ENCODE results near the gene ADGRB3. TPM values are rescaled to one million over a fixed set of nuclear protein-coding genes. Genes with fewer than 3 reads are reported as not detected.

ADGRB3 gene
- total and polyA plus RNA-seq, 7 donors: 0.10 to 0.39 (median 0.21) TPM; not detected in 1

- TF ChIP-seq, protein P1, sequence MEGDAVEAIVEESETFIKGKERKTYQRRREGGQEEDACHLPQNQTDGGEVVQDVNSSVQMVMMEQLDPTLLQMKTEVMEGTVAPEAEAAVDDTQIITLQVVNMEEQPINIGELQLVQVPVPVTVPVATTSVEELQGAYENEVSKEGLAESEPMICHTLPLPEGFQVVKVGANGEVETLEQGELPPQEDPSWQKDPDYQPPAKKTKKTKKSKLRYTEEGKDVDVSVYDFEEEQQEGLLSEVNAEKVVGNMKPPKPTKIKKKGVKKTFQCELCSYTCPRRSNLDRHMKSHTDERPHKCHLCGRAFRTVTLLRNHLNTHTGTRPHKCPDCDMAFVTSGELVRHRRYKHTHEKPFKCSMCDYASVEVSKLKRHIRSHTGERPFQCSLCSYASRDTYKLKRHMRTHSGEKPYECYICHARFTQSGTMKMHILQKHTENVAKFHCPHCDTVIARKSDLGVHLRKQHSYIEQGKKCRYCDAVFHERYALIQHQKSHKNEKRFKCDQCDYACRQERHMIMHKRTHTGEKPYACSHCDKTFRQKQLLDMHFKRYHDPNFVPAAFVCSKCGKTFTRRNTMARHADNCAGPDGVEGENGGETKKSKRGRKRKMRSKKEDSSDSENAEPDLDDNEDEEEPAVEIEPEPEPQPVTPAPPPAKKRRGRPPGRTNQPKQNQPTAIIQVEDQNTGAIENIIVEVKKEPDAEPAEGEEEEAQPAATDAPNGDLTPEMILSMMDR (IDR thresholded peaks at IDR 0.05): no peak
- H3K4me3 ChIP-seq: no peak overlapping the region
- H3K4me1 ChIP-seq: no peaks in the 10 kb centered on the region
- ATAC-seq (no peak), DNase-seq (no peak)
- no peak overlapping the region for H3K27ac ChIP-seq
- H3K27me3 ChIP-seq (ENCODE audit: insufficient read depth in 3 of 3, low read length in 2 of 3): no peaks in the 10 kb centered on the region
- 65 to 80% (median 66%) methylated on average over 2 of the region's 2 CpGs for WGBS, 3 donors
- H3K9me3 ChIP-seq: peaks cover 1% of the 10 kb centered on the region
- intact Hi-C loops (cut with DNase I): no loop called here
- H3K36me3 ChIP-seq (ENCODE audit: insufficient read depth in 1 of 2, low read depth in 1 of 2): no peaks in the 10 kb centered on the region
Measured at GRCh38 chr6:69305456-69305855, 670.4 kb downstream of the ADGRB3 start.

GRCh38 chr6:69308584-69308983, 673.5 kb downstream of the ADGRB3 start:
- Histone ChIP-seq H3K4me3 (no peak overlapping the region), H3K27ac (no peak overlapping the region), H3K27me3 (ENCODE audit: insufficient read depth in 3 of 3, low read length in 2 of 3) (no peaks in the 10 kb centered on the region), H3K36me3 (ENCODE audit: insufficient read depth in 1 of 2, low read depth in 1 of 2) (no peaks in the 10 kb centered on the region), H3K9me3 (no peaks in the 10 kb centered on the region), H3K4me1 (no peaks in the 10 kb centered on the region)
- DNase-seq (no peak), ATAC-seq (no peak)
- WGBS, 3 donors: 87 to 93% (median 89%) methylated on average over 2 of the region's 2 CpGs
- intact Hi-C loops (cut with DNase I): no loop called here
- TF ChIP-seq, protein P1 (IDR thresholded peaks at IDR 0.05): no peak

- H3K4me3 ChIP-seq: no peak overlapping the region
- 92 to 98% (median 97%) methylated on average over 1 of the region's 1 CpG for WGBS, 3 donors
Measured at GRCh38 chr6:69311888-69312287, 676.8 kb downstream of the ADGRB3 start.

GRCh38 chr6:69314001-69314400, 678.9 kb downstream of the ADGRB3 start:
- H3K27ac ChIP-seq: no peak overlapping the region
- intact Hi-C loops (cut with DNase I): no loop called here
- H3K36me3 ChIP-seq (ENCODE audit: insufficient read depth in 1 of 2, low read depth in 1 of 2): no peaks in the 10 kb centered on the region
- ATAC-seq (no peak), DNase-seq (no peak)
- WGBS, 3 donors: 37 to 45% (median 40%) methylated on average over 1 of the region's 1 CpG
- TF ChIP-seq, protein P1 (IDR thresholded peaks at IDR 0.05): no peak
- H3K27me3 ChIP-seq (ENCODE audit: insufficient read depth in 3 of 3, low read length in 2 of 3): no peaks in the 10 kb centered on the region
- H3K4me1 ChIP-seq: no peaks in the 10 kb centered on the region
- no peaks in the 10 kb centered on the region for H3K9me3 ChIP-seq
- no peak overlapping the region for H3K4me3 ChIP-seq

More at GRCh38 chr6:69311888-69312287, 676.8 kb downstream of the ADGRB3 start:
- no peak for DNase-seq
- intact Hi-C loops (cut with DNase I): no loop called here
- no peak for ATAC-seq
- no peaks in the 10 kb centered on the region for H3K27me3 ChIP-seq (ENCODE audit: insufficient read depth in 3 of 3, low read length in 2 of 3)
- H3K36me3 ChIP-seq (ENCODE audit: insufficient read depth in 1 of 2, low read depth in 1 of 2): no peaks in the 10 kb centered on the region
- H3K9me3 ChIP-seq: no peaks in the 10 kb centered on the region
- H3K27ac ChIP-seq: no peak overlapping the region
- TF ChIP-seq, protein P1 (IDR thresholded peaks at IDR 0.05): no peak
- no peaks in the 10 kb centered on the region for H3K4me1 ChIP-seq

- no peak for ATAC-seq
- no peak for DNase-seq
- Histone ChIP-seq H3K27ac (no peak overlapping the region), H3K36me3 (ENCODE audit: insufficient read depth in 1 of 2, low read depth in 1 of 2) (no peaks in the 10 kb centered on the region), H3K4me3 (no peak overlapping the region), H3K4me1 (no peaks in the 10 kb centered on the region), H3K27me3 (ENCODE audit: insufficient read depth in 3 of 3, low read length in 2 of 3) (no peaks in the 10 kb centered on the region), H3K9me3 (no peaks in the 10 kb centered on the region)
- TF ChIP-seq, protein P1 (IDR thresholded peaks at IDR 0.05): no peak
- intact Hi-C loops (cut with DNase I): no loop called here
Measured at GRCh38 chr6:69314531-69314930, 679.4 kb downstream of the ADGRB3 start.

All from psoas muscle (tissue), 8 donors.